Cardiac septum (tissue), 1 donor: ENCODE results near the gene MEPCE. TPM values are rescaled to one million over a fixed set of nuclear protein-coding genes. Genes with fewer than 3 reads are reported as not detected.
"Not testable (repeated sequence)": the region's sequence is repeated elsewhere in the genome, so short reads cannot be mapped to it uniquely, and the experiment has no call there.

Experiments
- DNase-seq: peaks from one replicate; pipeline ENCODE4 v3.0.0-alpha.2; 2020; ENCODE audit warnings: low spot score
- intact Hi-C: fragments of 100-400 bp; cut with DNase I; formaldehyde crosslinking; loops from one replicate; pipeline ENCODE4 v1.14.0; 2022
- total RNA-seq: library from RNA; stranded (reverse); fragmentation: NEBNext Ultra II Directional; extraction: Animal tissue kit (Norgen Biotek cat#: 25700); gene quantifications from one replicate; pipeline ENCODE4 v1.2.1, GENCODE V29; 2021
- donor health status: DM: no; HTN: no; CAD: no.

The MEPCE gene
- total RNA-seq, 1 donor from 2014 or later = 19.7 TPM

DNA sequence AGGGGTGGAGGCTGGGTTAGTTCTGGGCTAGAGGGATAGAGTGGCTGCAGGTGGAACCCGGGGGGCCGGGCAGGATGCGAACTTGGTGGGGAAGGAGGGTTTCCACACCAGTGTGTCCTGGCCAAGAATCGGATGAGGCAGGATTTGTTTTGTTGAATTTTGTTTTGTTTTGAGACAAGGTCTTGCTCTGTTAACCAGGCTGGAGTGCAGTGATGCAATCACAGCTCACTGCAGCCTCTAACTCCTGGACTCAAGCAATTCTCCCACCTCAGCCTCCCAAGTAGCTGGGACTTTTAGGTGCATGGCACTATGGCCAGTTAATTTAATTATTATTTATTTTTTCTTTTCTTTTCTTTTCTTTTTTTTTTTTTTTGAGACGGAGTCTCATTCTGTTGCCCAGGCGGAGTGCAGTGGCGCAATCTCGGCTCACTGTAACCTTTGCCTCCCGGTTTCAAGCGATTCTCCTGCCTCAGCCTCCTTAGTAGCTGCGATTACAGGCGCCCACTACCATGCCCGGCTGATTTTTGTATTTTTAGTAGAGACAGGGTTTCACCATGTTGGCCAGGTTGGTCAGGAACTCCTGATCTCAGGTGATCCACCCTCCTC, 19.7 kb downstream of the MEPCE start:
- DNase-seq = no peak

DNA sequence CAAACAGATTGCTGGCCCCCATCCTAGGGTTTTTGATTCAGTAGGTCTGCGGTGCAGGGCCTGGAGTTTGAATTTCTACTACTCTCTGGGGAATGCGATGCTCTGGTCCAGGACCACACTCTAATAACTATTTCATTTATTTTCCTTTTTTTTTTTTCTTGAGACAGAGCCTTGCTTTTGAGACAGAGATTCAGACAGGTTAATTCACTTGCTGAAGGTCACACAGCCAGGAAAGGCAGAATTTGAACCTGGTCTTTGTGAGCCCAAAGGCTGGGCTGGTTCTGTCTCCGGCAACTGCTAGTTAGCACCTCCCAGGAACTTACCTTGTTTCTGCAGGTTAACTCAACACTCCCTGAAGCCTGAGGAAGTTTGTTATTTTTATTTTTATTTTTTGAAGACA, 22.9 kb downstream of the MEPCE start:
- intact Hi-C loops = no loop called here

More for the DNA sequence above, 19.7 kb downstream of the MEPCE start:
- intact Hi-C loops = no loop called here

GRCh38 chr7:100453854-100454253, 24.2 kb downstream of the MEPCE start:
- DNase-seq, intact Hi-C loops: not testable (repeated sequence)

More for the DNA sequence above, 22.9 kb downstream of the MEPCE start:
- no peak for DNase-seq

DNA sequence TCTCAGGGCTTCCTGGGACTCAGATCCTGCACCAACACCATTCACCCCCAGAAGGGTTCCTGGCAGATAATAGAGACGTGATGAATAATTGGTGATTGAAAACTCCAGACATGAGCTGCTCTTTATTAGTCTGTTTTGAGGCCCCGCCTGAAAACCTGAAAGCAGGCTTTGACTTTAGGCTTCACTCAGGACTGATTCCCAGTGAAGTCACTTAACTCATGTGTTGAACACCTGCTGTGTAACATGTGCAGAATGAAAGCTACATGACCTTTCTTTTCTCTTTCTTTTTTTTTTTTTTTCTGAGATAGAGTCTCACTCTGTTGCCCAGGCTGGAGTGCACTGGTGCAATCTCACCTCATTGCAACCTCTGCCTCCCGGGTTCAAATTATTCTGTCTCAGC, 25.6 kb downstream of the MEPCE start:
- no peak for DNase-seq
- intact Hi-C loops = no loop called here

DNA sequence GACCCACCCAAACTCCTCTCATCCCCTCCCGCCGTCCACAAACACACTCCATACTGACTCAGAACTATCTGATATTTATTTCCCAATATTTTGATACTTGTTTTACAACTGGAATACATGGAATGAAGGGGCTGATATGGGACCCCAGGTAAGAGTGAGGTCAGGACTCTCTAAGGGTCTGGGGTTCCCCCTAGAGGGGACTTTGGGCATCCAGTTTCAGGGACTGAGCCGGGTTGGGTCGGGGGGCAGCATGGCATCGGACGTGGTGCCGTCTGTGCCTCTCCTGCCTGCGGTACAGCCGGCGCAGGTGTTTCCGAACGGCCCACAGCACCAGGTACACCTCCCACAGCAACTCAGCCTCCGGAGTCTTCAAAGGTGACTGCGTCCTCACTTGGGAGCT, 26.9 kb downstream of the MEPCE start:
- no peak for DNase-seq
- intact Hi-C loops = no loop called here

DNA sequence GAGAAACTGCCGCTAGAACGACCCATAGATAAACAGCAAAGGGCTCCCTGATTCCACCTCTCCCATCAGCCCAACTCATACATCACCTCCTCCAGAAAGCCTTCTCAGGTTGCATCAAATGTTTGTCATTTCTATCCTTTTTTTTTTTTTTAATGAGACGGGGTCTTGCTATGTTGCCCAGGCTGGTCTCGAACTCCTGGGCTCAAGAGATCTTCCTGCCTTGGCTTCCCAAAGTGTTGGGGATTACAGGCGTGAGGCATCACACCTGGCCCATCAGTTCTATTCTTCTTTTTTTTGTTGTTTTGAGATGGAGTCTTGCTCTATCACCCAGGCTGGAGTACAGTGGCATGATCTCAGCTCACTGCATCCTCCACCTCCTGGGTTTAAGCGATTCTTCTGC, 27.4 kb downstream of the MEPCE start:
- DNase-seq = no peak
- intact Hi-C loops = no loop called here

- intact Hi-C loops = no loop called here
- DNase-seq = no peak
These were observed 34.6 kb downstream of the MEPCE start, which contains the start of gene SPACDR for GRCh38 chr7:100464210-100464660. Gene SPACDR (minus strand): TSS chr7:100464260. CDS start chr7:100464025, 235 bp downstream.

DNA sequence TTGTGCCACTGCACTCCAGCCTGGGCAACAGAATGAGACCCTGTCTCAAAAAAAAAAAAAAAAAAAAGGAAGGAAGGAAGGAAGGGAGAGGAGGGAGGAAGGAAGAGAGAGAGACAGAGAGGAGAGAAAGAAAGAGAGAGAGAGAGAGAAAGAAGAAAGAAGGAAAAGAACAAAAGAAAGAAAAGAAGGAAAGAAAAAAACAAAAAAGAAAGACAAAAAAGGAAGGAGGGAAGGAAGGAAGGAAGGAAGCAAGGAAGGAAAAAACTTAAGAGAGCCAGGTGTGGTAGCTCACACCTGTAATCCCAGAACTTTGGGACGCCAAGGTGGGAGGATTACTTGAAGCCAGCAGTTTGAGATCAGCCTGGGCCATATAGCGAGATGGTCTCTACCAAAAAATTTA, 35.2 kb downstream of the MEPCE start:
- DNase-seq = no peak
- intact Hi-C loops = loop anchor here (5.0 kb wide), 2 partner anchors 228 to 258 kb away; partner anchors contain the start of genes EPO and GIGYF1

DNA sequence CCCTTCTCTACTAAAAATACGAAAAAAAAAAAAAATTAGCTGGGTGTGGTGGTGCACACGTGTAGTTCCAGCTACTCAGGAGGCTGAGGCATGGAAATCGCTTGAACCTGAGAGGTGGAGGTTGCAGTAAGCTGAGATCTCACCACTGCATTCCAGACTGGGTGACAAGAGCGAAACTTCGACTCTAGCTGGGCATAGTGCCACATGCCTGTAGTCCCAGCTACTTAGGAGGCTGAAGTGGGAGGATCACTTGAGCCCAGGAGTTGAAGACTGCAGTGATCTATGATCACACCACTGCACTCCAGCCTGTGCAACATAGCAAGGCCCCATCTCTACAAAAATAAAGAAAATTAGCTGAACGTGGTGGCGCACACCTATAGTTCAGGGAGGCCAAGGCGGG, 35.7 kb downstream of the MEPCE start:
- DNase-seq = no peak
- intact Hi-C loops = loop anchor here (5.0 kb wide), 2 partner anchors 227 to 257 kb away; partner anchors contain the start of genes EPO and GIGYF1

- intact Hi-C loops = loop anchor here (2.0 to 5.0 kb wide), 3 partner anchors 17 to 256 kb away; partner anchors contain the start of genes EPO, GIGYF1 and NYAP1
- peak; percentile 84 for DNase-seq
These were observed 36.2 kb downstream of the MEPCE start for GRCh38 chr7:100465702-100466311.

- intact Hi-C loops = loop anchor here (2.0 to 5.0 kb wide), 3 partner anchors 16 to 255 kb away; partner anchors contain the start of genes EPO, GIGYF1 and NYAP1
- DNase-seq = no peak
These were observed 37.3 kb downstream of the MEPCE start for GRCh38 chr7:100466653-100467605.

GRCh38 chr7:100467638-100468373, 38.2 kb downstream of the MEPCE start:
- DNase-seq = no peak
- intact Hi-C loops = loop anchor here (2.0 to 5.0 kb wide), 3 partner anchors 15 to 254 kb away; partner anchors contain the start of genes EPO, GIGYF1 and NYAP1

DNA sequence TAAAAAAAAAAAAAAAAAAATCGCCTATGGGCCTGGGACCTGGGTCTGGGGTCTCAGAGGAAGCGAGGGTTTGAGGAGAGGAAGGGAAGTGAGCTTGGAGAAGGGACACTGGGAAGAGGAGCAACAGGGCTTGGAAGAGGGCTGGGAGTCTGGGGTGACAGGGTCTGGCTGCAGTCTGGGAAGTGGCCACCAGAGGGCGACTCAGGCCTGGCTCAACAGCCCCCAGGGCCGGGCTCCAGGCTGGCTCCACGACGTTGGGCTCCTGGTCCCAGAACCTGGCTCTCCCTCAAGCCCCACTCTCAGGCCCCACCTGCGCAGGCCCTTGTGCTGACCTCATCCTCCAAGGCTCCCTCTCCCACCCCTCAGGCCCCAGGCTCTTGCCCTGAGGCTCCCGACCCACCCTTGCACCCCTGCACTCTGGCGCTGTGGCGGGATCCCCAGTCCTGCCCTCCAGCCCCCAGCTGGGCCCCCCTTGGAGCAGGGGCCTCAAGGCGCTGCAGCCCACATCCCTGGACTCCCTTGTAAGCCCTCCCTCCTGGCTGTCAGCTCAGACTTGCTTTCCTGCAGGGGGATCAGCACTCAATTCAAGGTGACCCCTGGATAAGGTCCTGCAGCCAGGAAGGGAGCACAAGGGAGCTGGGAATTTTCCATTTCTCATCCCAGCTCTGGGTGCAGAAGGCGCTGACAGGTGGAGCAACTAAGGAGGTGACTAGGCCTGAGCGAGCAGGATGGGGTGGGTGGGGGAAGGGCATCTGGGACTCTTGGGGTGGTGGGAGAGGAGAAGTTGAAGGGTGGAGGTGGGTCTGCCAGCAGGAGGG, 39.8 kb downstream of the MEPCE start:
- DNase-seq = peak; percentile 94
- intact Hi-C loops = loop anchor here (1.0 to 5.0 kb wide), 3 partner anchors 90 to 253 kb away; partner anchors contain the start of genes EPO and GIGYF1

- no peak for DNase-seq
- intact Hi-C loops = no loop called here
These were observed 41.4 kb downstream of the MEPCE start for GRCh38 chr7:100471021-100471420.

DNA sequence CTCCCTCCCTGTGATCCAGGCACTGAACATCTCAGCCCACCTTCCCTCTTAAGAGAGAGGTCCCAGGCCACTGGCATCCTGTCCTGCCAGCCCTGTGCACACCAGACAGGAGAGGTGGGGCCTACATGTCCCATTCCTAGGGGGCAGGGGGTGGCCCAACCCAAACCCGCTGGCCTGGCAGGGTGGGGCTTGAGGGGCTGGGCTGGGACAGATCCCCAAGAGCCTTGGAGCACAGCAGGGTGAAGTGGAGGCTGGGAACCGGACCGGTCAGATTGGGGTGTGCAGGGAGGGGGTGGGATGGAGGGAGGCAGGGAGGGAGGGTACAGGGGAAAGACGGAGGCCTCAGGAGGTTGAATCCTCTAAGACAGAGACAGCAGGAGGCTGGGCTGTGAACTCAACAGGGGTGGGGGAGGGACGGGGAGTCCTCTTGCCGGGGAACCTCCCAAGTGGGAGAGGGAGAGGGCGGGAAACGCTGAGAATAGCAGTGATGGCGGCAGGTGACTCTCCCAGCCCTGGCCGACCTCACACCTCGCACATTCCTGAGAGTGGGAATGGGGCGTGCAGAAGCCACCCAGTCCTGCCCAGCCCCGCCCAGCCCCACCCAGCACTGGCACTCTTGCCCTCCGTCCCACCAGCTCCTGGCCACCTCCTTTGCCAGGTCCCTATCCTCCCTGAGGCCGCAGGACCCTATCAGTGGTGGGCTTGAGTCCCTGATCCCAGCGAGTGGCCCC, 42.7 kb downstream of the MEPCE start:
- intact Hi-C loops = no loop called here

DNA sequence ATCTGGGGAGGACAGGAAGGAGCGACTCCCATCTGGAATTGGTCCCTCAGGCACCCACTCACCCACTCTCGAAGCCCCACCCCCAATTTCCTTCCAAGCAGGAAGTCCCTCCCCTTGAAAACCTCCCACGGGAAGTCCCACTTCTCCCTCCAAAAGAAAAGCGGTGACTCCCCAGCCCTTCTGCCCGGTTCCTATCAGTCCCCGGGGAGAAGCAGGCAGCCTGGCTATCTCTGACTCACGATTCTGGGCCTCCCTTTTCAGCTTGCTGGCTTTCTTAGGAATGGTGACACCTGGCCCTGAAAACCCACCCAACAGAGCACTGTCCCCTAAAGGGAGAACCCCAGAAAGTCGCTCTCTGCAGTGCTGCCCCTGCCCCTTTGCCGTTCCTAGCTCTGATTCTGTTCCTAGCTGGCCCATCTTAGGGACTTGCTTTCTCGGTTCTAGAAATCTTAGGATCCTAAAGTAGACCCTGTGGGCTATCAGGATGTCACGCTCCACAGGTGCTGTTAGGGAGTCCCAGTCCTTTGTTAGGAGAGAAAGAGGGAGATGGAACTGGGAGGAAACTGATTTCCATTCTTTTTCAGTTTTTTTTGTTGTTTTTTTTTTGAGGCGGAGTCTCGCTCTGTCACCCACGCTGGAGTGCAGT, 43.3 kb downstream of the MEPCE start:
- DNase-seq = no peak
- intact Hi-C loops = no loop called here

More for the DNA sequence above, 42.7 kb downstream of the MEPCE start:
- DNase-seq = no peak

GRCh38 chr7:100475549-100475948, 45.9 kb downstream of the MEPCE start:
- DNase-seq = no peak
- intact Hi-C loops = no loop called here
